AG09309 (cell line): ENCODE results near the gene OR4E2.
"Not testable (repeated sequence)": the region's sequence is repeated elsewhere in the genome, so short reads cannot be mapped to it uniquely, and the experiment has no call there.

Source experiments
- DNase-seq: peaks from one replicate; pipeline ENCODE4 v3.0.0-alpha.2; 2010; ENCODE audit warnings: low read depth
- H3K4me3 ChIP-seq: 2 replicates; pipeline ENCODE4 v1.5.1; 2011; ENCODE audit warnings: mild to moderate bottlenecking, low read depth, low read length, moderate library complexity; ENCODE audit not compliant: control insufficient read depth
- CTCF ChIP-seq: IDR thresholded peaks from 2 replicates; pipeline ENCODE4 v1.5.1; 2011; ENCODE audit warnings: mild to moderate bottlenecking, low read depth, low read length, inconsistent platforms; ENCODE audit not compliant: insufficient read depth, control insufficient read depth; ENCODE audit errors: missing control alignments

Gene OR4E2

GRCh38 chr14:21686468-21686867, 32.8 kb downstream of the OR4E2 start:
- DNase-seq: no peak
- H3K4me3 ChIP-seq: no peak overlapping the region
- TF ChIP-seq CTCF: no peak

DNA sequence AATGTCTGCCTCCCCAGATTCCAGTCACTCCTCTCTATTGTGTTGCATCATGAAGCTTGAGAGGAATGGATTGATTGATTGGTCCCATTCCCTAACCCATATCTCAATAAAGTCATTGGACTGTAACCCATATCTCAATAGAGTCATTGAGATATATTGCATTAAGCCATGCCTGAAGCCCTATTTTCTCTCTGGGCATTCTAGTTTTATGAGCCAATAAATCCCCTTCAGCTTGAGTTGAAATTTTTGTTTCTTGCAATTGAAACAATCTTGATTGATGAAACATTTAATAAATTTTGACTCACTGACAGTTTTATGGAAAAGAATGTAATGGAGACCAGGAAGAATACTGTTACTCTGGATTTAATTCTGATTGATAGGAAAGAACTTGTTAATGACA, 40.8 kb downstream of the OR4E2 start:
- H3K4me3 ChIP-seq: no peak overlapping the region
- no peak for TF ChIP-seq CTCF
- DNase-seq: no peak

DNA sequence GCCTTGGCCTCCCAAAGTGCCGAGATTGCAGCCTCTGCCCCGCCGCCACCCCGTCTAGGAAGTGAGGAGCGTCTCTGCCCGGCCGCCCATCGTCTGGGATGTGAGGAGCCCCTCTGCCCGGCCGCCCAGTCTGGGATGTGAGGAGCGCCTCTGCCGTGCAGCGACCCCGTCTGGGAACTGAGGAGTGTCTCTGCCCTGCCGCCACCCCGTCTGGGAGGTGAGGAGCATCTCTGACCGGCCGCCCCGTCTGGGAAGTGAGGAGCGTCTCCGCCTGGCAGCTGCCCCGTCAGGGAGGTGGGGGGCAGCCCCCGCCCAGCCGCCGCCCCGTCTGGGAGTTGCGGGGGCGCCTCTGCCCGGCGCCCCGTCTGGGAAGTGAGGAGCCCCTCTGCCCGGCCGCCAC, 44.0 kb downstream of the OR4E2 start:
- not testable (repeated sequence) for H3K4me3 ChIP-seq, DNase-seq

DNA sequence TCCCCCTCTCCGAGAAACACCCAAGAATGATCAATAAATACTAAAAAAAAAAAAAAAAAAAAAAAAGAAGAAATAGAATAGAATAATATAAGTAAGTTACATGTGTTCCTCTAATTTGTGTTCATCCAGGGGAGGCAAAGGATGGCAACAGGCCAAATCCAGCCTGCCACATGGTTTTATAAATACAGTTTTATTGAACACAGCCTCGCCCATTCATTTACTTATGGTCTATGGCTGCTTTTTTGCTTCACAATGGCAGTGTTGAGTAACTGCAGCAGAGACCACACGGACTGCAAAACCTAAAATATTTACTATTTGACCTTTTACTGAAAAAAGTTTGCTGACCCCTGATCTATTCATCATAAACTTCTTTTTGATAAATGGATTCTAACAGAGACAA, 44.9 kb downstream of the OR4E2 start:
- H3K4me3 ChIP-seq, DNase-seq: not testable (repeated sequence)

- no peak overlapping the region for H3K4me3 ChIP-seq
- no peak for DNase-seq
- TF ChIP-seq CTCF: no peak
Measured at GRCh38 chr14:21699551-21699950, 45.9 kb downstream of the OR4E2 start.

GRCh38 chr14:21702316-21702715, 48.7 kb downstream of the OR4E2 start:
- DNase-seq: no peak
- H3K4me3 ChIP-seq: no peak overlapping the region
- TF ChIP-seq CTCF: no peak

DNA sequence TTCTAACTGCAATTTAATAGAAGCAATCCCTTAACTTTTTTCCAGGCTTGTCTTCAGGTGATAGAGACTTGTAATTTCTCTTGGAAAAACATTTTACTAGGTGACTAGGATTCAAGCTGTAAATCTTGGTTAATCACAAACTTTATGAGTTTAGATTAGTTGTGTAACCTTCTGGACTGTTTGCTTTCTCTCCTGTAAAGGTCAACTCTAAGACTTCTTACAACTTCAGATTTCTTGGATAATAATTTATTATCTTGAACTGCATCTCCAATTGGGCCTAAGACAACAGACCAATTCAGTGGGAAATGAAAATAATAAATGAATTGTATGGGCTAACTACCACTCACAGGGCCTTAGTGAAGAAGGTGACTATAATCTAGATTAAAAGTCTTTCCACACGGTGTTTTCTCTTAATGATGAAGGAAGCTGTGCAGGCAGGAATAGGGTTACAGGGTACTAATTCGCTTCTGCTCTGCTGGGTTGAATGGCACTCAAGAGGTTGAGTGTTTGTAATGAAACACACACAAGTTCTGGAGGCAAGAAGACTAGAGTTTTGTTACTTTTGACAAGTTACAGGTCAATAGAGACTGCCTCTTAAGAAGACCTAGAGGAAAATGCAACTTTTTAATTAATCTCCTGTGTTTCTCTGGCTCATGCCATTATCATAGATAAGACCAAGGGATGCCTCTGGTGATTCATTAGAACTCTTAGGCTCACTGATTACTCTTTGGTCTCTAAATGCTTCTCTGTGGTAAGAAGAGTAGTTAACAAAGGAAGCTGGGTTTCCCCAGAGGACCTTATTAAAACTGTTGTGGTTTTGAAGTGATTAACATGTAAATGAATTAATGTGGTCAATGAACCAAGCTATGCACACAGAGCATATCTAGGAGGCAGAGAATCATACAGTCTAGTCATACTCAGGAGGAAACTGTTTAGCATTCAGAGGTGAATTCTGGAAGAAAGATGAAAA, 50.0 kb downstream of the OR4E2 start:
- no peak for DNase-seq
- H3K4me3 ChIP-seq: no peak overlapping the region
- no peak for TF ChIP-seq CTCF
